Measurements from ENCODE around the gene GTF3C4.

The GTF3C4 gene

DNA sequence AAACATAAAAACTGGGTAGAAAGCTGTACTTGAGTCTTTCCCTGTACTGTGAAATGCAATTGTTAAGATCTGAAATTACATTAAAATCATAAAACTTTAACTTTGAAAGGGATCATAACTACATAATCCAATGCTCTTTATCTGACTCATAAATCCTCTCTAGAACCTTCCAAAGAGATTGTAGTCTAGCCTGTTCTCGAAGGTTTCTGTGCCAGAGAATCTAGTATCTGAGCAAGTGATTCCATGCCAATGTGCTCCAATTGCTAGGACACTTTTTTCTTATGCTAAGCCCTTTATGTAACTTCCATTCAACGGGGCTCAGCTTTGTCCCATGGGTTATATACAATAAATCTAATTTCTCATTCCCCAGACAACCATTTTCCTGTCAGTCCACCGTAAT, 21.6 kb upstream of the GTF3C4 start:
- H3K27me3 ChIP-seq (ENCODE audit: control insufficient read depth, insufficient read depth, low read length): no peaks in the 10 kb centered on the region
- H3K4me1 ChIP-seq (ENCODE audit: control insufficient read depth, insufficient read depth, low read length): no peaks in the 10 kb centered on the region
- H3K4me3 ChIP-seq (ENCODE audit: low read depth, low read length): no peak overlapping the region
- H3K36me3 ChIP-seq (ENCODE audit: control insufficient read depth, insufficient read depth, low read length): peaks cover 35% of the 10 kb centered on the region
- H3K9ac ChIP-seq (ENCODE audit: low read depth, low read length): no peak overlapping the region
- no peaks in the 10 kb centered on the region for H3K9me3 ChIP-seq (ENCODE audit: control insufficient read depth, insufficient read depth, low read length)

DNA sequence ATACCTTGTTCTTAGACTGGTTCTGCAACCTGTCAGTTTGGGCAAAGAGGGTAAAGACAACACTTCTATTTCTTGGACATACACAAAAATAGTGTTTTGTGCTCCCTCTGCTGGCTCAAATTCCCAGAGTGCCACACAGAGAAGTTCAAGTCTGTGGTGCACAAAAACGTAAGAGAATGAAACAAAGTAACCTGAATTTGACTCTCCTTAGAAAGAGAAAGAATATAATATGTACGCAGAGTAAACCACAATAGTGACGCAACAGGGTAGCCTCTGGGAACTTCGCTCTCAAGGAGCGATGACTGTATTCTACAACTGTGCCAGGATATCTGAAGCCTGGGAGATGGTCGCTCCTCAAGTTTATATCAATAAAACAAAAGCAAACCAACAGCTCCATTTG, 19.0 kb upstream of the GTF3C4 start:
- no peaks in the 10 kb centered on the region for H3K9me3 ChIP-seq (ENCODE audit: control insufficient read depth, insufficient read depth, low read length)
- no peak overlapping the region for H3K9ac ChIP-seq (ENCODE audit: low read depth, low read length)
- no peaks in the 10 kb centered on the region for H3K27me3 ChIP-seq (ENCODE audit: control insufficient read depth, insufficient read depth, low read length)
- no peaks in the 10 kb centered on the region for H3K4me1 ChIP-seq (ENCODE audit: control insufficient read depth, insufficient read depth, low read length)
- H3K4me3 ChIP-seq (ENCODE audit: low read depth, low read length): no peak overlapping the region
- H3K36me3 ChIP-seq (ENCODE audit: control insufficient read depth, insufficient read depth, low read length): peaks cover 23% of the 10 kb centered on the region

DNA sequence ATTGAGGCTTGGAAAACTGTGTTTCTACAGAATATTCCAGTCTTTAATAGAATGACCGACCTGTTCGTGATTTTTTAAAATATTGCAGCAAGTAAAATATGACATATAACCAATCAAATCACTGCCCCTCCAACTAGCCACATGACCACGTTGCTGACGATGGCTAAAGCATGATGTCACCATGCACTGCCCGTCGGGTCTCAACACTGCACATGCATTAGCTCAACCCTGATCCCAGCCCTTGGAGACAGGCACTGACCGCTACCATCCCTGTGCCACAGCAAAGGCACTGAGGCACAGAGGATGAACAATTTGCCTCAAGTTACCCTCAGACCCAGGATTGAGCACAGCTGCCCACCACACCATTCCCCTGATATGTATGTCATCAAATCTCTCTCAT, 14.0 kb upstream of the GTF3C4 start:
- no peak overlapping the region for H3K9ac ChIP-seq (ENCODE audit: low read depth, low read length)
- no peaks in the 10 kb centered on the region for H3K9me3 ChIP-seq (ENCODE audit: control insufficient read depth, insufficient read depth, low read length)
- H3K4me3 ChIP-seq (ENCODE audit: low read depth, low read length): no peak overlapping the region
- no peaks in the 10 kb centered on the region for H3K27me3 ChIP-seq (ENCODE audit: control insufficient read depth, insufficient read depth, low read length)
- no peaks in the 10 kb centered on the region for H3K4me1 ChIP-seq (ENCODE audit: control insufficient read depth, insufficient read depth, low read length)
- H3K36me3 ChIP-seq (ENCODE audit: control insufficient read depth, insufficient read depth, low read length): peaks cover 8% of the 10 kb centered on the region

DNA sequence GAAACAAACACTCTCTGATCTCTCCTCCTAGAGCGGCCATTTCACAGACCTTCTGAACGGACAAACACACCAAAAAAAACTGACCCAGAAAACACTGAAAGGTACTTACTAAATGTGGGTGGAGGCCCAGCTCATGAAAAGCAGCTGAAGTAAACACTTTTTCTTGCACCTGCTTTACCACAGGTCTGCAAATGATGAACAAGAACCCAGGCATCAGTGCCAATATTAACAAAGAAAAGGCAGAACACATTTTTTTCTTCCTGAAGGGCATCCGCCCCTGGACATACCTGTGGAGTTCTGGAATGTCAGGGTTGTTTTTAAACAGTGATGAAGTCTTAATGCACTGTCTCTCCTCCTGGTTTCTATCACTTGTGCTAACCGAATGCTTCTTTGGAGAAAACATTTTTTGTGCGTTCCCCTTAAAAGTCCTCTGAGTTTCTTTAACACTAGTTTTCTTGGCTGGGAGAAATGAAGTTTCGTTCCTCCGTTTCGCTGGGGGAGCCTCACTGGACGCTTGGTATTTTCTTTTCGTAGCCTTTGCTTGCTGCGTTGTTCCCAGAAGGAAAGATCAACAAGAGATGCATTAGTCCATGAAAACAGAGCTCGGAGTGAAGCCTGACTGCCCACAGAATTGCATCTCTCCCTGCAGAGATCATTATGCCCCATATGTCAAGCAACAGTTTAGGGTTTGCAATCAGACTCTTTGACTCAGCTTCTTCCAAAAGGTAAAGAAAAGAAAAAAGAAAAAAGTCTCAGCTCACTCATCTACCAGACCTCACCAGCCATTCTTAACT, 7.9 kb upstream of the GTF3C4 start:
- H3K4me3 ChIP-seq (ENCODE audit: low read depth, low read length): no peak overlapping the region
- H3K4me1 ChIP-seq (ENCODE audit: control insufficient read depth, insufficient read depth, low read length): peaks cover 10% of the 10 kb centered on the region
- no peaks in the 10 kb centered on the region for H3K9me3 ChIP-seq (ENCODE audit: control insufficient read depth, insufficient read depth, low read length)
- H3K27me3 ChIP-seq (ENCODE audit: control insufficient read depth, insufficient read depth, low read length): no peaks in the 10 kb centered on the region
- H3K36me3 ChIP-seq (ENCODE audit: control insufficient read depth, insufficient read depth, low read length): peaks cover 5% of the 10 kb centered on the region
- no peak overlapping the region for H3K9ac ChIP-seq (ENCODE audit: low read depth, low read length)

DNA sequence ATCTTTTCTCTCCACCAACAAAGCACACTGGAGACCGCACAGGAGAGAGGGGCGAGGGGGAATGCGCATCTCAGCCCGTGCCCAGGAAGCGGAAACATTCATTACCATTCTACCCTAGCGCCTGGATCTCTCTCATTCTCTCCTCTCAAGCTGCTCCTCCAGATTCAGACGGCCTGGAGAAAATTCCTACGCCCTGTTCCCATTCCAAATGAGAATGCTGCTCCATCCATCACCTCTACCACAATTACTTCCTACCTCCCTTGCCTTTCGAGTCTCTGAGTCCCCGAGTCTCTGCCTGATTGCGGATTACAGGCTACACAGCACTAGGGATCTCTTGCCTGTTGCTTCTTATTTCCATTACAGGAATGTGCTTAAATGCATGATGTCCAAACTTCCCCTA, 7.1 kb upstream of the GTF3C4 start:
- peaks cover 16% of the 10 kb centered on the region for H3K4me1 ChIP-seq (ENCODE audit: control insufficient read depth, insufficient read depth, low read length)
- H3K4me3 ChIP-seq (ENCODE audit: low read depth, low read length): no peak overlapping the region
- H3K36me3 ChIP-seq (ENCODE audit: control insufficient read depth, insufficient read depth, low read length): peaks cover 5% of the 10 kb centered on the region
- no peak overlapping the region for H3K9ac ChIP-seq (ENCODE audit: low read depth, low read length)
- no peaks in the 10 kb centered on the region for H3K27me3 ChIP-seq (ENCODE audit: control insufficient read depth, insufficient read depth, low read length)
- H3K9me3 ChIP-seq (ENCODE audit: control insufficient read depth, insufficient read depth, low read length): no peaks in the 10 kb centered on the region

DNA sequence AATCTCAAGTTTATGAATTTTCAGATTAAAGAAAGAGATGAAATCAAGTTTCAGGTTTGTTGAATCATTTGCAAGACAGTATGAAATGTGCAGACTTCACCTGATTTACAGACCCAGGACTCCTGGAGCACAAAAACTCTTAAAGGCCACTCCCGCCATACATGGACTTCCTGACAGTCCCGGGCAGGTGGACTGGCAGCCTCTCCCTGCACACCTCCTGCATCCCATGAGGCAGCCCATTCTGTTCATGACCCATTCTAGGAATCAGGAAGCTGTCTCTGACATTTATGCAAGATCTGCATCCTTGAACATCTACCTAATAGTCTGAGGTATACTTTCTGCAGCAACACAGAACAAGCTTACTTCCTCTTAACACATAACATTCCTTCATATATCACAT, 6.4 kb upstream of the GTF3C4 start:
- Histone ChIP-seq H3K9me3 (ENCODE audit: control insufficient read depth, insufficient read depth, low read length) (no peaks in the 10 kb centered on the region), H3K27me3 (ENCODE audit: control insufficient read depth, insufficient read depth, low read length) (no peaks in the 10 kb centered on the region), H3K4me1 (ENCODE audit: control insufficient read depth, insufficient read depth, low read length) (peaks cover 19% of the 10 kb centered on the region), H3K36me3 (ENCODE audit: control insufficient read depth, insufficient read depth, low read length) (peaks cover 5% of the 10 kb centered on the region), H3K4me3 (ENCODE audit: low read depth, low read length) (no peak overlapping the region), H3K9ac (ENCODE audit: low read depth, low read length) (no peak overlapping the region)

DNA sequence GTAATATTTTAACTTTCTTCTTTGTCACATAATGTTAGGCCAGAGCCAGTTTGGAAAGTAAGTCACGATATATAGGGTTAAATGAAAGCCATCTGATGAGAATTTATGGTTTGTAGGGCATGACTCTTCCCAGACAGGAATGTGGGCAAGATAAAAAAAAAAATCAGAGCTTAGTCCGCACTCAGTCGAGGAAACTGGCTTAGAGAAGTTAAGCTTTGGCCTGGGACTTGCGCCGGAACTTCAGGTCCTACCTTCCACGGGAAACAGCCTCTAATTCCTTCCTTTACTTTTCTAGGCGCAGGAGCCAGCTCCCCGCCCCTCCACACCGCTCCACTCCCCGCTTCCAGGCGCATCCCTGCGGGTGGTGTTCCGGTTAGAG, 956 bp upstream of the GTF3C4 start:
- H3K4me3 ChIP-seq (ENCODE audit: low read depth, low read length): peak overlapping the region; percentile 96
- peak overlapping the region; percentile 94 for H3K9ac ChIP-seq (ENCODE audit: low read depth, low read length)
- H3K4me1 ChIP-seq (ENCODE audit: control insufficient read depth, insufficient read depth, low read length): peaks cover 22% of the 10 kb centered on the region
- H3K36me3 ChIP-seq (ENCODE audit: control insufficient read depth, insufficient read depth, low read length): no peaks in the 10 kb centered on the region
- no peaks in the 10 kb centered on the region for H3K27me3 ChIP-seq (ENCODE audit: control insufficient read depth, insufficient read depth, low read length)
- H3K9me3 ChIP-seq (ENCODE audit: control insufficient read depth, insufficient read depth, low read length): no peaks in the 10 kb centered on the region

DNA sequence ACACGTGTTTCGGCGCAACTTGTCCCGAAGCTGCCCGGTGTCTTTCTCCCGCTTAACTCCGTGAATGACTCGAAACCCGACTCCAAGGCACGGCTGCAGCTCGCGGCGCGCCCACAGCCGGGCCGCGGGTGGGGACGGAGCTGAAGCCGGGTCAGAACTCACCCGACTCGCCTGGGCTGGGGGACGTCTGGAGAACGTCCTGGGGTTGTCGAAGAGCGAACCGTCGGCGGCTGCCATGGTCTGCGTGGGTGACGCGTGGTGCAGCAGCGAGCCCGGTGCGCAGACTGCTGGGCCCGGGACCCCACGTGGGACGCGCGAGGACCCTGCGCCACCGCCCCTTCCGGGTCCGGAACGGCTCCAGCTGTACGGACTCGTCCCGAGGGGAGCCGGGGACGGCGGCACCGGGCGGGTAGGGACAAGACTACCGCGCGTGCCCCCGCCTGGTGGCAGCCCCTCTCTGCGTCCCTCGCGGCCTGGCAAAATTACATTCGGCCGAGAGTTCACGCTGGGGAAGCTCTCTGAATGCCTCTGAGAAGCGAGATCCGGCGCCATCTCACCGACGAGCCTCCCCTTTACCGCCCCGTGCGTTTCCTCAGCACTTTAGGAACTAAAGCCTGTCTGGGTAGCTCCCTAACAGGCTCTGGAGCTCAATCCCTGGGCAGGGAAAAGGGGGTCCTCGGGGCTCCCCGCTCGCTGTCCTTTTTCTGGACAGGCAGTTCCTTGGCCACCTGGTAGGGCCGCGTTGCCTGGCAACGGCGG, 387 bp upstream of the GTF3C4 start, which contains the start of gene DDX31:
TSS of gene DDX31 (minus strand) at position 286 of the 759 bp plus-strand sequence. CDS start at position 237, 49 bp downstream.
- Histone ChIP-seq H3K27me3 (ENCODE audit: control insufficient read depth, insufficient read depth, low read length) (no peaks in the 10 kb centered on the region), H3K9ac (ENCODE audit: low read depth, low read length) (peak within 1 kb of the TSS; percentile 94), H3K4me3 (ENCODE audit: low read depth, low read length) (peak within 1 kb of the TSS; percentile 96), H3K9me3 (ENCODE audit: control insufficient read depth, insufficient read depth, low read length) (no peaks in the 10 kb centered on the region), H3K36me3 (ENCODE audit: control insufficient read depth, insufficient read depth, low read length) (no peaks in the 10 kb centered on the region), H3K4me1 (ENCODE audit: control insufficient read depth, insufficient read depth, low read length) (peaks cover 22% of the 10 kb centered on the region)

DNA sequence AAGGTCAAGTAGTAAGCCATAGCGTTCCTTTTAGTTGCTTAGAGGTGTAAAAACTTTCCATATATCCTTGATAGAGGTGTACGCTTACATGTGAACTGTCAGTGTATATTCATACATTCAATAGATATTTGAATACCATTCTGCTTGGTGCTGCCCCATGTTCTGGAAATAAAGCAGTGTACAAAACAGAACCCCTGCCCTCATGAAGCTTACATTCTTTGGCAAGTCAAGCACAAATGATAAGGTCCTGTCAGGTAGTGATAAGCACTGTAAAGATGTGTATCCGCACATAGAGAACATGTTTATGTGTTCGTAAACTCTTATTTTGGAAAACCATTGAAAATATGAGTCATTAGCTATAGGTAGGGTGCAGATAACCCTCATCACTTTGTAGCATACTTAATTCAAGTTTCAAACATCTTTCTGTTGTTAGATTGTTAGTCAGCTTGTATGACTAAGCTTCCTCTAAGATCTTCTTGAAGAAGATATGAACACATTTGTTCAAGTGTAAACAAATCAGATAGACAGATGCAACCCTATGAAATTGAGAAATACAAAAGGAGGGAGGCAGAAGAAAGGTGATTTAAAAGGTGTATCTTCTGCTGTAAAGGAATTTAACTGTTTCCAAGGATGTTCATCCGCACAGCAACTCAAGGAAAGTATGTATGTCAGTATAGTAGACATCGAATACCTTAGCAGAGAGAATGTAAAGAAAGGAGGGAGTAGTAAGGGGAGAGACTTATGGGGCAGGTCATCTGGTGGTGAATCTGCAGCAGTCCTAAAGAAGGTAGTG, 1.6 kb downstream of the GTF3C4 start:
- Histone ChIP-seq H3K4me1 (ENCODE audit: control insufficient read depth, insufficient read depth, low read length) (peaks cover 22% of the 10 kb centered on the region), H3K9ac (ENCODE audit: low read depth, low read length) (no peak overlapping the region), H3K36me3 (ENCODE audit: control insufficient read depth, insufficient read depth, low read length) (no peaks in the 10 kb centered on the region), H3K9me3 (ENCODE audit: control insufficient read depth, insufficient read depth, low read length) (no peaks in the 10 kb centered on the region), H3K27me3 (ENCODE audit: control insufficient read depth, insufficient read depth, low read length) (no peaks in the 10 kb centered on the region), H3K4me3 (ENCODE audit: low read depth, low read length) (peak overlapping the region; percentile 96)

DNA sequence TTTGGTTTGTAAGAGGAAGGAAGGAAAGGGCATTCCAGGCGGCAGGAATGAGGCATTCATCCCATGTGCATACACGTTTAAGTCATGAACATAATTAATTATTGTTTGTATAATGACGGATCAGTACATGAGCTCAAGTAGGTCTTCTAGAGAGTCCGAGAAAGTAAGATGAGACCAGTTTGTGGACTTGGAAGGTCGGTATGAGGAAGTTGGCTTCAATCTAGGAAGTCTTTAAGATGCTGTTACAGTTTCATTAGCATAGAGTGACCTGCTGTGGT, 2.1 kb downstream of the GTF3C4 start:
- Histone ChIP-seq H3K9me3 (ENCODE audit: control insufficient read depth, insufficient read depth, low read length) (no peaks in the 10 kb centered on the region), H3K9ac (ENCODE audit: low read depth, low read length) (no peak overlapping the region), H3K36me3 (ENCODE audit: control insufficient read depth, insufficient read depth, low read length) (no peaks in the 10 kb centered on the region), H3K27me3 (ENCODE audit: control insufficient read depth, insufficient read depth, low read length) (no peaks in the 10 kb centered on the region), H3K4me1 (ENCODE audit: control insufficient read depth, insufficient read depth, low read length) (peaks cover 22% of the 10 kb centered on the region), H3K4me3 (ENCODE audit: low read depth, low read length) (peak overlapping the region; percentile 14)

DNA sequence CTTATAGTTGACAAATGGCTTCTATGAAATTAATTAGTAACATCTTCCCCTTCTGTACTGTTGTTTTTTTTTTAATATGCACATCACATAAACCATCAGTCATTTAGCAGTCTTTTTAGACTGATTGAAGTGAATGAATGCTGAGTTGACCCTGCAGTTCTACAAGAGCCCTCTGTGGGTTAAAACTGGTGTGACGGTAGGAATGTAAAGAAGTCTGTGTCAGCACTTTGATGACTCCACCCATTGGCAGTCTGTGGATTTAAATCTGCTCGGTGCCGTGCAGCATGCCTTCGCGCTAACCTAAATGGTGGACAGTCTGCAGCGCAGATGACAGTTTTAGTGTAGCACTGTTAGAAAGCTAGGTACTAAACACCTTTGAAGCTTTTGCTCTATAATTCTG, 3.1 kb downstream of the GTF3C4 start:
- Histone ChIP-seq H3K27me3 (ENCODE audit: control insufficient read depth, insufficient read depth, low read length) (no peaks in the 10 kb centered on the region), H3K36me3 (ENCODE audit: control insufficient read depth, insufficient read depth, low read length) (peaks cover under 1% of the 10 kb centered on the region), H3K4me3 (ENCODE audit: low read depth, low read length) (no peak overlapping the region), H3K9me3 (ENCODE audit: control insufficient read depth, insufficient read depth, low read length) (no peaks in the 10 kb centered on the region), H3K4me1 (ENCODE audit: control insufficient read depth, insufficient read depth, low read length) (peaks cover 14% of the 10 kb centered on the region), H3K9ac (ENCODE audit: low read depth, low read length) (no peak overlapping the region)
